ENCODE measurements around the gene GALNT13. TPM values are rescaled to one million over a fixed set of nuclear protein-coding genes. Genes with fewer than 3 reads are reported as not detected.

GALNT13 gene
- total RNA-seq, 4 donors from 2014 or later, result 0.16 to 11.9 (median 1.3) TPM

- TF ChIP-seq POLR2A (IDR thresholded peaks at IDR 0.05) (no peak), CTCF (IDR thresholded peaks at IDR 0.05) (no peak), POLR2AphosphoS5 (IDR thresholded peaks at IDR 0.05) (no peak), EP300 (IDR thresholded peaks at IDR 0.05) (no peak)
- H3K4me3 ChIP-seq, result no peak overlapping the region
- no peak for ATAC-seq
- no peaks in the 10 kb centered on the region for H3K36me3 ChIP-seq
- no peaks in the 10 kb centered on the region for H3K9me3 ChIP-seq
- no peaks in the 10 kb centered on the region for H3K4me1 ChIP-seq
- 60 to 100% methylated on average over 1 to 2 of the region's 2 CpGs for WGBS, 2 donors (ENCODE audit: low coverage in 1 of 2)
- H3K27me3 ChIP-seq, result no peaks in the 10 kb centered on the region
- H3K27ac ChIP-seq, result no peak overlapping the region
These were observed 220.8 kb downstream of the GALNT13 start for GRCh38 chr2:154092571-154092970.

GRCh38 chr2:154093856-154094255 lies 222.1 kb downstream of the GALNT13 start:
- ATAC-seq, result no peak
- Histone ChIP-seq H3K4me3 (no peak overlapping the region), H3K4me1 (no peaks in the 10 kb centered on the region), H3K9me3 (no peaks in the 10 kb centered on the region), H3K27ac (no peak overlapping the region), H3K36me3 (no peaks in the 10 kb centered on the region), H3K27me3 (no peaks in the 10 kb centered on the region)
- WGBS, 2 donors (ENCODE audit: low coverage in 1 of 2), result 58 to 73% methylated on average over 2 of the region's 2 CpGs
- TF ChIP-seq EP300 (IDR thresholded peaks at IDR 0.05), result no peak
- no peak for TF ChIP-seq POLR2A (IDR thresholded peaks at IDR 0.05)
- TF ChIP-seq CTCF (IDR thresholded peaks at IDR 0.05), result no peak
- TF ChIP-seq POLR2AphosphoS5 (IDR thresholded peaks at IDR 0.05), result no peak

- no peaks in the 10 kb centered on the region for H3K36me3 ChIP-seq
- H3K9me3 ChIP-seq, result peaks cover 0 to 7% (median 0%) of the 10 kb centered on the region in 3 donors
- no peak overlapping the region for H3K27ac ChIP-seq
- TF ChIP-seq EP300 (IDR thresholded peaks at IDR 0.05) (no peak), POLR2A (IDR thresholded peaks at IDR 0.05) (no peak), CTCF (IDR thresholded peaks at IDR 0.05) (no peak), POLR2AphosphoS5 (IDR thresholded peaks at IDR 0.05) (no peak)
- H3K4me3 ChIP-seq, result no peak overlapping the region
- no peaks in the 10 kb centered on the region for H3K27me3 ChIP-seq
- no peaks in the 10 kb centered on the region for H3K4me1 ChIP-seq
- 65% methylated on average over 4 of the region's 4 CpGs for WGBS, 2 donors (ENCODE audit: low coverage in 1 of 2)
- ATAC-seq, result no peak
These were observed 226.2 kb downstream of the GALNT13 start for GRCh38 chr2:154097833-154098398.

GRCh38 chr2:154120706-154121105 lies 249.0 kb downstream of the GALNT13 start:
- Histone ChIP-seq H3K27ac (no peak overlapping the region), H3K36me3 (no peaks in the 10 kb centered on the region), H3K4me1 (no peaks in the 10 kb centered on the region), H3K27me3 (no peaks in the 10 kb centered on the region), H3K4me3 (no peak overlapping the region), H3K9me3 (peaks cover 0 to 27% (median 0%) of the 10 kb centered on the region in 3 donors)
- no peak for ATAC-seq
- WGBS, 2 donors (ENCODE audit: low coverage in 1 of 2), result 43 to 56% methylated on average over 1 to 2 of the region's 2 CpGs
- TF ChIP-seq POLR2AphosphoS5 (IDR thresholded peaks at IDR 0.05), result no peak
- no peak for TF ChIP-seq EP300 (IDR thresholded peaks at IDR 0.05)
- no peak for TF ChIP-seq CTCF (IDR thresholded peaks at IDR 0.05)
- no peak for TF ChIP-seq POLR2A (IDR thresholded peaks at IDR 0.05)

GRCh38 chr2:154125891-154126290 lies 254.2 kb downstream of the GALNT13 start:
- H3K4me1 ChIP-seq, result no peaks in the 10 kb centered on the region
- H3K9me3 ChIP-seq, result peaks cover 0 to 3% (median 0%) of the 10 kb centered on the region in 3 donors
- H3K27ac ChIP-seq, result no peak overlapping the region
- no peak overlapping the region for H3K4me3 ChIP-seq
- no peaks in the 10 kb centered on the region for H3K27me3 ChIP-seq
- no peak for TF ChIP-seq POLR2AphosphoS5 (IDR thresholded peaks at IDR 0.05)
- no peak for TF ChIP-seq POLR2A (IDR thresholded peaks at IDR 0.05)
- no peak for TF ChIP-seq CTCF (IDR thresholded peaks at IDR 0.05)
- no peak for TF ChIP-seq EP300 (IDR thresholded peaks at IDR 0.05)
- ATAC-seq, result no peak
- H3K36me3 ChIP-seq, result no peaks in the 10 kb centered on the region

Data from gastroesophageal sphincter (tissue), 4 donors.